Nephron (organoid): ENCODE data around the gene HNRNPLL.
A peak's percentile ranks its signal among the peaks of the same experiment; 100 is the strongest.

Experiments
- H3K27ac Mint-ChIP-seq, 3 experiments: 2 replicates each; pipeline ENCODE4 v1.8.0; 2020; ENCODE audit warnings: mixed read lengths in 3 of 3, mild to moderate bottlenecking in 2 of 3, moderate library complexity in 1 of 3
- H3K27me3 Mint-ChIP-seq: 2 replicates; pipeline ENCODE4 v1.8.0; 2021; ENCODE audit warnings: low read depth, mild to moderate bottlenecking, moderate library complexity, mixed read lengths
- H3K36me3 Mint-ChIP-seq: 2 replicates; pipeline ENCODE4 v1.8.0; 2020; ENCODE audit warnings: low read depth, mixed read lengths
- H3K4me1 Mint-ChIP-seq: 2 replicates; pipeline ENCODE4 v1.8.0; 2020; ENCODE audit warnings: mixed read lengths
- H3K4me3 Mint-ChIP-seq, 3 experiments: 2 replicates each; pipeline ENCODE4 v1.8.0; 2020; ENCODE audit warnings: mild to moderate bottlenecking in 3 of 3, mixed read lengths in 3 of 3, moderate library complexity in 2 of 3
- H3K9me3 Mint-ChIP-seq: 2 replicates; pipeline ENCODE4 v1.8.0; 2020; ENCODE audit warnings: mixed read lengths
- TF ChIP-seq, protein P1 (sequence below), 3 experiments: fragments of 200-600 bp; sonication (generic); IDR thresholded peaks; one replicate each; pipeline ENCODE4 v1.5.0; 2021; ENCODE audit warnings: antibody characterized with exemption in 3 of 3; ENCODE audit not compliant: unreplicated experiment in 3 of 3

HNRNPLL gene

DNA sequence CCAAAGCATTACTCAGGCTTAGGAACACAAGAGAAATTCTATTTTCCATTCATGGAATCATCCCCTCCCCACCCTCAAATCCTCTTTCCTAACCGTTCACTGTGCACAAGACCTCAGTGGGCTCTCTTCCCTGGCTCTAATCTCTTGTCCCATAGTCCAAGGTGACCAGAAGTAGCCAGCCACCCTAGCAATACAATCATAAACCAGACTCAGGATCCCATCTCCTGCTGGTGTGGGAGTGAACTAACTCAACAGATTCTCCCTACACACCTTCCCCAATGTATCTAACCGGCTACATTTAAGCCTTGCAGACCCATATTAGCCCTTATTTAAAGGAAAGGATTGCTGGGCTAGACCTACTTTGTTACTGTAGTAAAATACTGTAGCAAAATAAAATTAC lies 45.5 kb downstream of the HNRNPLL start:
- TF ChIP-seq, protein P1, sequence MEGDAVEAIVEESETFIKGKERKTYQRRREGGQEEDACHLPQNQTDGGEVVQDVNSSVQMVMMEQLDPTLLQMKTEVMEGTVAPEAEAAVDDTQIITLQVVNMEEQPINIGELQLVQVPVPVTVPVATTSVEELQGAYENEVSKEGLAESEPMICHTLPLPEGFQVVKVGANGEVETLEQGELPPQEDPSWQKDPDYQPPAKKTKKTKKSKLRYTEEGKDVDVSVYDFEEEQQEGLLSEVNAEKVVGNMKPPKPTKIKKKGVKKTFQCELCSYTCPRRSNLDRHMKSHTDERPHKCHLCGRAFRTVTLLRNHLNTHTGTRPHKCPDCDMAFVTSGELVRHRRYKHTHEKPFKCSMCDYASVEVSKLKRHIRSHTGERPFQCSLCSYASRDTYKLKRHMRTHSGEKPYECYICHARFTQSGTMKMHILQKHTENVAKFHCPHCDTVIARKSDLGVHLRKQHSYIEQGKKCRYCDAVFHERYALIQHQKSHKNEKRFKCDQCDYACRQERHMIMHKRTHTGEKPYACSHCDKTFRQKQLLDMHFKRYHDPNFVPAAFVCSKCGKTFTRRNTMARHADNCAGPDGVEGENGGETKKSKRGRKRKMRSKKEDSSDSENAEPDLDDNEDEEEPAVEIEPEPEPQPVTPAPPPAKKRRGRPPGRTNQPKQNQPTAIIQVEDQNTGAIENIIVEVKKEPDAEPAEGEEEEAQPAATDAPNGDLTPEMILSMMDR (IDR thresholded peaks at IDR 0.05; ENCODE audit: unreplicated experiment in 3 of 3), result no peak

DNA sequence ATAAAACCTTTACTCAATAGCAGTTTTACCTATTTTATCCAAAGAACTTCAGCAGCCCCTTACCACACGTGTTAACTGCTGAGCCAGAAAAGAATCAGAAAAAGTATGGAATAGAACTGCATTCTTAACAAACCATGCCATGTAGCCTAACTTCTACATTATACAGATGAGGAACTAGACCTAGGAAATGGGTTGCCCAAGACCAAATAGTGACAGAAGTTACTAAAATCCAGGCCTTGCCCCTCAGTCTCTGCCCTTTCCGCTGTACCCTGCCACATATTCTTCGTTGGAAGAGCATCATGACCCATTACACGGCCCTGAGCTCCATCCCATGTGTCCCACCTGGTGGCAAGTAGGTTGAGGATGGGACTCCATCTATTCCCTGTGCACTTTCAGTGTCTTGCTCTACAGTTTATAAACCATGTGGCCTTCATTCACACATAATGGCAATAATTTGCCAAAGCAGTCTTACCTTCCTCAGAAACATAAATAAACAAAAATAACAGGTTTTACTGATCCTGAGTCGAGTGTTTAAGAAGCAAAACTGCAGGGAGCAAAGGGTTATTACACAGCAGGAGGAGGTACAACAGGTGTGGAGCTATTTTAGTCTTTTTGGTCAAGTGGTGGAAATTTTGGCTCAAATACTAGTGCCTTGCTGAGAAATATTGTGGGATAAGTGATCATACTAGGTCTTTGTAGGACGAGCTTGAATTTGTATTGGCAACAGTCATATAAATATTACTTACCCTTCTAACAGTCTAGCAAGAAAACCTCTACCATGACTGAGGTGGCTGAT lies 46.5 kb downstream of the HNRNPLL start:
- H3K4me3 Mint-ChIP-seq, result no peak overlapping the region
- TF ChIP-seq, protein P1 (IDR thresholded peaks at IDR 0.05; ENCODE audit: unreplicated experiment in 3 of 3), result no peak
- no peaks in the 10 kb centered on the region for H3K4me1 Mint-ChIP-seq
- H3K9me3 Mint-ChIP-seq, result no peaks in the 10 kb centered on the region
- H3K36me3 Mint-ChIP-seq, result peaks cover 48% of the 10 kb centered on the region
- no peak overlapping the region for H3K27ac Mint-ChIP-seq
- H3K27me3 Mint-ChIP-seq, result no peaks in the 10 kb centered on the region

More for the DNA sequence above, 45.5 kb downstream of the HNRNPLL start:
- Mint-ChIP-seq H3K36me3 (peaks cover 48% of the 10 kb centered on the region), H3K27ac (no peak overlapping the region), H3K9me3 (no peaks in the 10 kb centered on the region), H3K4me3 (no peak overlapping the region), H3K4me1 (no peaks in the 10 kb centered on the region), H3K27me3 (no peaks in the 10 kb centered on the region)

DNA sequence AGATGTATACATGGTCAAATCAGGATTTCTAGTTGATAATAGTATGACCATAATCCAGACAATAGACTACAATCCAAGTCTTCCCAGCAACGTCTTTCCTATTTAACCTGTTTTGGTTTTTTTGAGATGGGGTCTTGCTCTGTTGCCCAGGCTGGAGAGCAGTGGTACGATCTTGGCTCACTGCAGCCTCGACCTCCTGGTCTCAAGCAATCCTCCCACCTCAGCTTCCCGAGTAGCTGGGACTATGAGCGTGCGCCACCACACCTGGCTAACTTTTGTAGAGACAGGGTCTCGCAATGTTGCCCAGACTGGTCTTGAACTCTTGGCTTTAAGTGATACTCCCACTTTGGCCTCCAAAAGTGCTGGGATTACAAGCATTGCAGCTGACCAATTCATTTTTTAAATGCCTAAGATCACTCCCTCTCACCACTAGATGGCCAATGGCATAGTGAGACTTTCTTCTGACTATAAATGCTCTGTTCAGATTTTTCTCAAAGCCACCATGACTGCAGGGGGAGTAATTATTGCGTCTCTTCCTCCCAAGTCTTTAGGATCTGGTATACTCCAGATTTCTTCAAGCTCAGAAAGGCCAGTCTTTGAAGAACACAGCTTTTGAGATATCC lies 47.6 kb downstream of the HNRNPLL start:
- peaks cover 41% of the 10 kb centered on the region for H3K36me3 Mint-ChIP-seq
- no peaks in the 10 kb centered on the region for H3K4me1 Mint-ChIP-seq
- no peak overlapping the region for H3K27ac Mint-ChIP-seq
- no peaks in the 10 kb centered on the region for H3K27me3 Mint-ChIP-seq
- no peaks in the 10 kb centered on the region for H3K9me3 Mint-ChIP-seq
- no peak overlapping the region for H3K4me3 Mint-ChIP-seq
- TF ChIP-seq, protein P1 (IDR thresholded peaks at IDR 0.05; ENCODE audit: unreplicated experiment in 3 of 3), result peak; percentile 25 to 42 (median 34)

DNA sequence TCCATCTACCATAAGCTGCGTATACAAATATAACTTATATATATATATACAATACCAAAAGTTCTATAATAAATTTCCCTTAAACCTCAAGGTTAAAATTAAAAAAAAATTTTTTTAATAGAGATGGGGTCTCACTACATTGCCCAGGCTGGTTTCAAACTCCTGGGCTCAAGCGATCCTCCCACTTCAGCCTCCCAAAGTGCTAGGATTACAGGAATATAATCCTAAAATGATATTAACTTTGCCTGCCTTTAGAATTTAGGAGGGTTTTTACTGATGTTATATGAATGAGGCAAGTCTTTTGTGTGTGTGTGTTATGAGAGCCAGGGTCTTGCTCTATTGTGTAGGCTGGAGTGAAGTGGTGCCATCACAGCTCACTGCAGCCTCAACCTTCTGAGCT lies 49.2 kb downstream of the HNRNPLL start:
- Mint-ChIP-seq H3K9me3 (no peaks in the 10 kb centered on the region), H3K27ac (no peak overlapping the region)

DNA sequence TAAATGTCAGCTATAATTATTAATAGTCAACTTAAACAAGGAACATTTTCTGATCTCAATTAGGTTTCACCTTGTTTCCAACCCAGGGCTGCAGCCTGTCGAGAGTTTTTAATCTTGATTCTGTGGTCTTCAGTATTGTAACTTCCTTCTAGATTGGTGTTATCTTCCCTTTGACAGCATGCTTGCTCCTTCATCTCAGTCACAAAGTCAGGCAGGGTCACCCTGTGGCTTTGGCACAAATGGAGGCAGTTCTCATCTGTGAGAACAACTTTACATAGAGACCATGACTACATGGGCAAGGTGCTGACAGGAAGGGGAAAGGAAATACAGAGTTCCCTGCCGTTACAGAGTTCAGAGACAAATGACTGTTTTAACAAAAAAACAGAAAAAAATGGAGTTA lies 50.5 kb downstream of the HNRNPLL start:
- Mint-ChIP-seq H3K36me3 (peaks cover 31% of the 10 kb centered on the region), H3K4me3 (no peak overlapping the region), H3K27ac (no peak overlapping the region), H3K27me3 (no peaks in the 10 kb centered on the region), H3K4me1 (no peaks in the 10 kb centered on the region), H3K9me3 (no peaks in the 10 kb centered on the region)
- TF ChIP-seq, protein P1 (IDR thresholded peaks at IDR 0.05; ENCODE audit: unreplicated experiment in 3 of 3), result no peak

More for the DNA sequence above, 49.2 kb downstream of the HNRNPLL start:
- Mint-ChIP-seq H3K36me3 (peaks cover 35% of the 10 kb centered on the region), H3K27me3 (no peaks in the 10 kb centered on the region), H3K4me3 (no peak overlapping the region), H3K4me1 (no peaks in the 10 kb centered on the region)
- TF ChIP-seq, protein P1 (IDR thresholded peaks at IDR 0.05; ENCODE audit: unreplicated experiment in 3 of 3), result no peak
